HepG2 (cell line): ENCODE results near the gene ABTB2. TPM values are rescaled to one million over a fixed set of nuclear protein-coding genes. Genes with fewer than 3 reads are reported as not detected.

Experiments
- ATF7 ChIP-seq, 2 experiments: fragments of 450-650 bp in 1 of 2; sonication (generic) in 1 of 2; formaldehyde crosslinking in 1 of 2; IDR thresholded peaks; 2 replicates each; pipeline versions ENCODE4 v1.4.0 to v1.6.1; 2016 to 2020; ENCODE audit warnings: antibody characterized with exemption in 1 of 2, mild to moderate bottlenecking in 1 of 2, missing genetic modification reagents in 1 of 2
- CAMTA2 ChIP-seq: sonication (generic); formaldehyde crosslinking; IDR thresholded peaks from 2 replicates; pipeline ENCODE4 v1.4.0; 2020; ENCODE audit warnings: mild to moderate bottlenecking, missing genetic modification reagents, borderline replicate concordance
- ELF1 ChIP-seq: sonication (generic); formaldehyde crosslinking; IDR thresholded peaks from 2 replicates; pipeline ENCODE4 v1.4.0; 2020; ENCODE audit warnings: missing genetic modification reagents
- JDP2 ChIP-seq: sonication (generic); formaldehyde crosslinking; IDR thresholded peaks from 2 replicates; pipeline ENCODE4 v1.8.1; 2022; ENCODE audit warnings: missing genetic modification reagents, borderline replicate concordance
- KLF13 ChIP-seq: sonication (generic); formaldehyde crosslinking; IDR thresholded peaks from 2 replicates; pipeline ENCODE4 v1.4.0; 2020; ENCODE audit warnings: mild to moderate bottlenecking, missing genetic modification reagents
- NONO ChIP-seq, 2 experiments: fragments of 450-650 bp in 1 of 2; sonication (generic) in 1 of 2; formaldehyde crosslinking in 1 of 2; IDR thresholded peaks in 1 of 2; conservative IDR thresholded peaks in 1 of 2; 2 replicates each; pipeline versions ENCODE4 v1.6.1 to v1.8.0; 2017 to 2022; ENCODE audit warnings: mild to moderate bottlenecking in 1 of 2, missing genetic modification reagents in 1 of 2, moderate library complexity in 1 of 2
- POLR2A ChIP-seq, 2 experiments: IDR thresholded peaks; 2 replicates each; pipeline ENCODE4 v1.6.1; 2011; ENCODE audit warnings: low read depth in 2 of 2, low read length in 2 of 2, mild to moderate bottlenecking in 1 of 2, moderate library complexity in 1 of 2; ENCODE audit not compliant: insufficient read depth in 1 of 2
- RFX3 ChIP-seq: IDR thresholded peaks from 2 replicates; pipeline ENCODE4 v1.6.1; 2016; ENCODE audit warnings: missing biosample characterization, missing genetic modification reagents
- SAP130 ChIP-seq: IDR thresholded peaks from 2 replicates; pipeline ENCODE4 v1.6.1; 2016; ENCODE audit warnings: low read depth
- SP140L ChIP-seq: sonication (generic); formaldehyde crosslinking; IDR thresholded peaks from 2 replicates; pipeline ENCODE4 v1.4.0; 2020; ENCODE audit warnings: missing genetic modification reagents, borderline replicate concordance
- ZNF567 ChIP-seq: sonication (generic); formaldehyde crosslinking; IDR thresholded peaks from 2 replicates; pipeline ENCODE4 v1.8.1; 2023; ENCODE audit warnings: mild to moderate bottlenecking, missing genetic modification reagents, borderline replicate concordance
- ZNF724P ChIP-seq: sonication (generic); formaldehyde crosslinking; IDR thresholded peaks from 2 replicates; pipeline ENCODE4 v1.8.0; 2022; ENCODE audit warnings: missing genetic modification reagents, borderline replicate concordance
- ZSCAN29 ChIP-seq: sonication (generic); formaldehyde crosslinking; conservative IDR thresholded peaks from 2 replicates; pipeline ENCODE4 v1.4.0; 2020; ENCODE audit warnings: mild to moderate bottlenecking, missing genetic modification reagents
- polyA plus RNA-seq, 8 experiments: library from polyadenylated mRNA; depleted of rRNA in 3 of 8; stranded (reverse) in 7 of 8; unstranded in 1 of 8; fragments of >200 nt; fragmentation: Illumina TruSeq in 4 of 8; extraction: Trizol in 4 of 8; gene quantifications; 2 replicates each; pipeline versions ENCODE4 v1.2.1 to v1.2.3, GENCODE V29; 2011 to 2016; ENCODE audit warnings: low read depth in 4 of 8, missing spikeins in 1 of 8, mixed read lengths in 1 of 8; ENCODE audit not compliant: insufficient read depth in 1 of 8
- total RNA-seq, 5 experiments: library from RNA; depleted of rRNA; stranded (reverse); fragments of >200 nt; fragmentation: Illumina TruSeq; extraction: Trizol; gene quantifications; 2 replicates each; pipeline ENCODE4 v1.2.3, GENCODE V29; 2016; ENCODE audit warnings: low read depth in 1 of 5
- TF ChIP-seq, protein P1 (sequence below): sonication (generic); formaldehyde crosslinking; IDR thresholded peaks from 2 replicates; pipeline ENCODE4 v1.9.0; 2021; ENCODE audit warnings: mild to moderate bottlenecking, missing genetic modification reagents
- TF ChIP-seq, protein P2 (sequence below): sonication (generic); formaldehyde crosslinking; IDR thresholded peaks from 2 replicates; pipeline ENCODE4 v1.5.1; 2020; ENCODE audit warnings: mild to moderate bottlenecking, missing genetic modification reagents, moderate library complexity
- TF ChIP-seq, protein P3 (sequence below): sonication (generic); formaldehyde crosslinking; IDR thresholded peaks from 2 replicates; pipeline ENCODE4 v1.4.0; 2020; ENCODE audit warnings: mild to moderate bottlenecking, missing genetic modification reagents
- TF ChIP-seq, protein P4 (sequence below): sonication (generic); formaldehyde crosslinking; IDR thresholded peaks from 2 replicates; pipeline ENCODE4 v1.4.0; 2020; ENCODE audit warnings: missing genetic modification reagents, mild to moderate bottlenecking, borderline replicate concordance

ABTB2 gene
- total and polyA plus RNA-seq, 2 of the 13 experiments (the other 11 are each of a cell fraction or from before 2014, with no cell fraction given), result 5.1 to 15.4 TPM

DNA sequence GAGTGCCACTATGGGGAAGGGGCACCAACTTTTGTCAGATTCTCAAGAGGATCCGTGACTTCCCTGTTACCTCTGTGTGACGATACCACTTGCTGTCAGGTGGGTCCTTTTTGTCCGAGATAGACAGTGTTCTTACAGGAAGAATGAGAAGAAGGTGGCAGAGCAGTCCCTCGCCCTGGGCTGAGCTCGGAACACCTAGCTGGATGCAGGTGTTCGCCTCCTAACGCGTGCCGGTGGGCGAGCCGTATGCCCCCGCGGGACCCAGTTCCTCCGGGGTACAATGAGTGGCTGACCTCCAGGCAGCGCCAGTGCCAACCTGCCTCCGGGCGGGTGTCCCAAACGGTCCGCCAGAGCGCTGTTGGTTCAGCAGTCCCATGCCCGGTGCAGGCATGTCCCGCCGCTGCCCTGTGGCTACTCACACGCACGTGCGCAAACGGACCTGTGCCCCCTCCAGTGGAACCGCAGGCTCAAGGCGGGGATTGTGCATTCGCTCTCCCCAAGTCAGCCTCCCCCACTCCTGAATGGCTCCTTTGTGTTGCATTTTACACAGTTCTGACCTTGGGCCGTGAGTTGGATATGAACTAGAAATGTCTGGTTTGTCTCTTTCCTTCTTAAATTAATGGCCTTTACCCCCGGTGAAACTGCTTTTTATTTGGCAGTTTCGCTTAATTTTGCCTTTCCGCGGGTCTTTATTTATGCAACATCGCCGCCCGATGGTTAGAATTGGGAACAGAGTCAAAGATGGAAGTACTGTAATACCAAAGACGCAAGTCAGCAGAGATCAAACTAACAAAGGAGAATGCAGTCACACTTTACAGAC is 1.1 kb upstream of the ABTB2 start (continued):
- TF ChIP-seq, protein P1, sequence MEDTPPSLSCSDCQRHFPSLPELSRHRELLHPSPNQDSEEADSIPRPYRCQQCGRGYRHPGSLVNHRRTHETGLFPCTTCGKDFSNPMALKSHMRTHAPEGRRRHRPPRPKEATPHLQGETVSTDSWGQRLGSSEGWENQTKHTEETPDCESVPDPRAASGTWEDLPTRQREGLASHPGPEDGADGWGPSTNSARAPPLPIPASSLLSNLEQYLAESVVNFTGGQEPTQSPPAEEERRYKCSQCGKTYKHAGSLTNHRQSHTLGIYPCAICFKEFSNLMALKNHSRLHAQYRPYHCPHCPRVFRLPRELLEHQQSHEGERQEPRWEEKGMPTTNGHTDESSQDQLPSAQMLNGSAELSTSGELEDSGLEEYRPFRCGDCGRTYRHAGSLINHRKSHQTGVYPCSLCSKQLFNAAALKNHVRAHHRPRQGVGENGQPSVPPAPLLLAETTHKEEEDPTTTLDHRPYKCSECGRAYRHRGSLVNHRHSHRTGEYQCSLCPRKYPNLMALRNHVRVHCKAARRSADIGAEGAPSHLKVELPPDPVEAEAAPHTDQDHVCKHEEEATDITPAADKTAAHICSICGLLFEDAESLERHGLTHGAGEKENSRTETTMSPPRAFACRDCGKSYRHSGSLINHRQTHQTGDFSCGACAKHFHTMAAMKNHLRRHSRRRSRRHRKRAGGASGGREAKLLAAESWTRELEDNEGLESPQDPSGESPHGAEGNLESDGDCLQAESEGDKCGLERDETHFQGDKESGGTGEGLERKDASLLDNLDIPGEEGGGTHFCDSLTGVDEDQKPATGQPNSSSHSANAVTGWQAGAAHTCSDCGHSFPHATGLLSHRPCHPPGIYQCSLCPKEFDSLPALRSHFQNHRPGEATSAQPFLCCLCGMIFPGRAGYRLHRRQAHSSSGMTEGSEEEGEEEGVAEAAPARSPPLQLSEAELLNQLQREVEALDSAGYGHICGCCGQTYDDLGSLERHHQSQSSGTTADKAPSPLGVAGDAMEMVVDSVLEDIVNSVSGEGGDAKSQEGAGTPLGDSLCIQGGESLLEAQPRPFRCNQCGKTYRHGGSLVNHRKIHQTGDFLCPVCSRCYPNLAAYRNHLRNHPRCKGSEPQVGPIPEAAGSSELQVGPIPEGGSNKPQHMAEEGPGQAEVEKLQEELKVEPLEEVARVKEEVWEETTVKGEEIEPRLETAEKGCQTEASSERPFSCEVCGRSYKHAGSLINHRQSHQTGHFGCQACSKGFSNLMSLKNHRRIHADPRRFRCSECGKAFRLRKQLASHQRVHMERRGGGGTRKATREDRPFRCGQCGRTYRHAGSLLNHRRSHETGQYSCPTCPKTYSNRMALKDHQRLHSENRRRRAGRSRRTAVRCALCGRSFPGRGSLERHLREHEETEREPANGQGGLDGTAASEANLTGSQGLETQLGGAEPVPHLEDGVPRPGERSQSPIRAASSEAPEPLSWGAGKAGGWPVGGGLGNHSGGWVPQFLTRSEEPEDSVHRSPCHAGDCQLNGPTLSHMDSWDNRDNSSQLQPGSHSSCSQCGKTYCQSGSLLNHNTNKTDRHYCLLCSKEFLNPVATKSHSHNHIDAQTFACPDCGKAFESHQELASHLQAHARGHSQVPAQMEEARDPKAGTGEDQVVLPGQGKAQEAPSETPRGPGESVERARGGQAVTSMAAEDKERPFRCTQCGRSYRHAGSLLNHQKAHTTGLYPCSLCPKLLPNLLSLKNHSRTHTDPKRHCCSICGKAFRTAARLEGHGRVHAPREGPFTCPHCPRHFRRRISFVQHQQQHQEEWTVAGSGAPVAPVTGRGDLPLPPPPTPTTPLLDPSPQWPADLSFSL (CRISPR knock-in tag), result no peak
- no peak for TF ChIP-seq ATF7 (IDR thresholded peaks at IDR 0.05)
- TF ChIP-seq ATF7 (CRISPR knock-in tag; IDR thresholded peaks at IDR 0.05), result no peak
- peak; percentile 42 to 50; a peak in 2 of 4 replicates for TF ChIP-seq POLR2A (IDR thresholded peaks at IDR 0.05; ENCODE audit: insufficient read depth in 1 of 2, low read depth in 2 of 2, low read length in 2 of 2)
- no peak; the same call in 1 of the 2 replicates for TF ChIP-seq ZSCAN29 (CRISPR knock-in tag)
- no peak for TF ChIP-seq ZNF567 (CRISPR knock-in tag)
- TF ChIP-seq, protein P2, sequence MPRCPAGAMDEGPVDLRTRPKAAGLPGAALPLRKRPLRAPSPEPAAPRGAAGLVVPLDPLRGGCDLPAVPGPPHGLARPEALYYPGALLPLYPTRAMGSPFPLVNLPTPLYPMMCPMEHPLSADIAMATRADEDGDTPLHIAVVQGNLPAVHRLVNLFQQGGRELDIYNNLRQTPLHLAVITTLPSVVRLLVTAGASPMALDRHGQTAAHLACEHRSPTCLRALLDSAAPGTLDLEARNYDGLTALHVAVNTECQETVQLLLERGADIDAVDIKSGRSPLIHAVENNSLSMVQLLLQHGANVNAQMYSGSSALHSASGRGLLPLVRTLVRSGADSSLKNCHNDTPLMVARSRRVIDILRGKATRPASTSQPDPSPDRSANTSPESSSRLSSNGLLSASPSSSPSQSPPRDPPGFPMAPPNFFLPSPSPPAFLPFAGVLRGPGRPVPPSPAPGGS (CRISPR knock-in tag), result peak; percentile 68; the same call in 1 of the 2 replicates
- TF ChIP-seq ELF1, result no peak
- TF ChIP-seq CAMTA2, result no peak
- no peak; the same call in 1 of the 2 replicates for TF ChIP-seq SP140L (CRISPR knock-in tag)
- peak; percentile 74 for TF ChIP-seq SAP130 (CRISPR knock-in tag)
- no peak for TF ChIP-seq JDP2 (CRISPR knock-in tag)
- TF ChIP-seq ZNF724P (CRISPR knock-in tag), result no peak
- no peak for TF ChIP-seq RFX3 (CRISPR knock-in tag)
- no peak for TF ChIP-seq NONO (IDR thresholded peaks at IDR 0.05)
- no peak for TF ChIP-seq NONO (CRISPR knock-in tag; conservative IDR thresholded peaks at IDR 0.05)
- TF ChIP-seq, protein P3, sequence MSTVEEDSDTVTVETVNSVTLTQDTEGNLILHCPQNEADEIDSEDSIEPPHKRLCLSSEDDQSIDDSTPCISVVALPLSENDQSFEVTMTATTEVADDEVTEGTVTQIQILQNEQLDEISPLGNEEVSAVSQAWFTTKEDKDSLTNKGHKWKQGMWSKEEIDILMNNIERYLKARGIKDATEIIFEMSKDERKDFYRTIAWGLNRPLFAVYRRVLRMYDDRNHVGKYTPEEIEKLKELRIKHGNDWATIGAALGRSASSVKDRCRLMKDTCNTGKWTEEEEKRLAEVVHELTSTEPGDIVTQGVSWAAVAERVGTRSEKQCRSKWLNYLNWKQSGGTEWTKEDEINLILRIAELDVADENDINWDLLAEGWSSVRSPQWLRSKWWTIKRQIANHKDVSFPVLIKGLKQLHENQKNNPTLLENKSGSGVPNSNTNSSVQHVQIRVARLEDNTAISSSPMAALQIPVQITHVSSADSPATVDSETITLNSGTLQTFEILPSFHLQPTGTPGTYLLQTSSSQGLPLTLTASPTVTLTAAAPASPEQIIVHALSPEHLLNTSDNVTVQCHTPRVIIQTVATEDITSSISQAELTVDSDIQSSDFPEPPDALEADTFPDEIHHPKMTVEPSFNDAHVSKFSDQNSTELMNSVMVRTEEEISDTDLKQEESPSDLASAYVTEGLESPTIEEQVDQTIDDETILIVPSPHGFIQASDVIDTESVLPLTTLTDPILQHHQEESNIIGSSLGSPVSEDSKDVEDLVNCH (CRISPR knock-in tag), result no peak
- peak; percentile 79; the same call in 1 of the 2 replicates for TF ChIP-seq KLF13 (CRISPR knock-in tag)
- TF ChIP-seq, protein P4, sequence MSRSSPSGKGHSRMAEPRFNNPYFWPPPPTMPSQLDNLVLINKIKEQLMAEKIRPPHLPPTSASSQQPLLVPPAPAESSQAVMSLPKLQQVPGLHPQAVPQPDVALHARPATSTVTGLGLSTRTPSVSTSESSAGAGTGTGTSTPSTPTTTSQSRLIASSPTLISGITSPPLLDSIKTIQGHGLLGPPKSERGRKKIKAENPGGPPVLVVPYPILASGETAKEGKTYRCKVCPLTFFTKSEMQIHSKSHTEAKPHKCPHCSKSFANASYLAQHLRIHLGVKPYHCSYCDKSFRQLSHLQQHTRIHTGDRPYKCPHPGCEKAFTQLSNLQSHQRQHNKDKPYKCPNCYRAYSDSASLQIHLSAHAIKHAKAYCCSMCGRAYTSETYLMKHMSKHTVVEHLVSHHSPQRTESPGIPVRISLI (CRISPR knock-in tag), result no peak
